Breast epithelium (tissue), 3 donors: ENCODE data around the gene BPHL.

Source experiments
- CTCF ChIP-seq, 3 donors: fragments of 450-650 bp; IDR thresholded peaks; one replicate each; pipeline ENCODE4 v1.5.1; 2016 to 2017; ENCODE audit warnings: antibody characterized with exemption in 3 of 3, mild to moderate bottlenecking in 3 of 3, moderate library complexity in 3 of 3
- POLR2A ChIP-seq: fragments of 450-650 bp; IDR thresholded peaks from one replicate; pipeline ENCODE4 v1.6.1; 2016; ENCODE audit warnings: antibody characterized with exemption, mild to moderate bottlenecking, moderate library complexity
- POLR2AphosphoS5 ChIP-seq, 3 donors: sonication (generic); formaldehyde crosslinking; IDR thresholded peaks; one replicate each; pipeline ENCODE4 v1.6.1; 2017; ENCODE audit warnings: antibody characterized with exemption in 3 of 3

GRCh38 chr6:3190779-3191178 is 72.3 kb downstream of the BPHL start:
- TF ChIP-seq CTCF (IDR thresholded peaks at IDR 0.05) (no peak), POLR2AphosphoS5 (IDR thresholded peaks at IDR 0.05) (no peak), POLR2A (no peak)
